HTR-8/SVneo (cell line): ENCODE measurements around the gene UNKL.
A peak's percentile ranks its signal among the peaks of the same experiment; 100 is the strongest.

Experiments used
- DNase-seq: peaks from one replicate; pipeline ENCODE4 v3.0.0; 2011; ENCODE audit warnings: low spot score, mixed read lengths; ENCODE audit not compliant: insufficient read length
- FAIRE-seq: peaks from 2 replicates; lab custom pipeline; 2011; peaks lifted over from hg19 to GRCh38; lab: Jason Lieb, UNC

UNKL gene

GRCh38 chr16:1380195-1380594 lies 34.3 kb downstream of the UNKL start:
- FAIRE-seq (no peak), DNase-seq (no peak)

GRCh38 chr16:1379304-1380076 lies 35.0 kb downstream of the UNKL start:
- FAIRE-seq (peak; percentile 94), DNase-seq (peak; percentile 63)

- DNase-seq (peak; percentile 74), FAIRE-seq (peak; percentile 91)
These were observed 35.6 kb downstream of the UNKL start for GRCh38 chr16:1378804-1379303.

DNA sequence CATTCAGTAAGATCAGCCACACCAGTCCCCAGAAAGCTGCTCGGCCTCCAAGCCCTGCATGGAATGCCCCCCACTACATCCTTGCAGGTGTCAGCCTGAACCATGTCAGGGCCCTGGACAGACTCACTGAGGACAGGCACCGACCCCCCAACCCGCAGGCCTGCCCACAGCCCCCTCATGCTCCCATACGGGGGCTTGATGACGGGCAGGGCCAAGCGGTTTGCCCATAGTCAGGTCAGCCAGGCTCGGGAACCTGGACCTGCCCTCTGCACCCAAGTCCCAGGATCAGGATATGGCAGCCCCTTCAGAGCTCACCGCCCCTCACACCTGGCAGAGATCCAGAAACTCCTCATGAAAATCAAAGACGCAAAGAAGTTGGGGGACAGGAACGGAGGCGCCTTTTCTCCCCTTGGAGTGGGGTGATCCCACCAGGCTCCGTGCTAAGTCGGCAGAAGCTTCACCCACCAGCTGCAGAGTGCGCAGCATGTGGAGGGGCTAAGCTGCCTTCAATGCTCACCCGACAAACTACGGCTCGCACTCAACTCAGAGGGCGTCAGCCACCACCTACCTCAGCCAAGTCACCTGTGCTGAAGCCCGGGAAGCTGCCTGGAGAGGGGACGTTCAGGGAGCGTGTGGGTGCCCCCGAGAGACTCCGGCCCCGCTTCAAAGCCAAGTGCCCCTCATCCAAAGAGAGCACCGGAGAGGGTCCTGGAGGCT lies 36.3 kb downstream of the UNKL start:
- FAIRE-seq (peak; percentile 46), DNase-seq (no peak)

GRCh38 chr16:1377406-1378010 lies 37.0 kb downstream of the UNKL start:
- FAIRE-seq = no peak
- no peak for DNase-seq

DNA sequence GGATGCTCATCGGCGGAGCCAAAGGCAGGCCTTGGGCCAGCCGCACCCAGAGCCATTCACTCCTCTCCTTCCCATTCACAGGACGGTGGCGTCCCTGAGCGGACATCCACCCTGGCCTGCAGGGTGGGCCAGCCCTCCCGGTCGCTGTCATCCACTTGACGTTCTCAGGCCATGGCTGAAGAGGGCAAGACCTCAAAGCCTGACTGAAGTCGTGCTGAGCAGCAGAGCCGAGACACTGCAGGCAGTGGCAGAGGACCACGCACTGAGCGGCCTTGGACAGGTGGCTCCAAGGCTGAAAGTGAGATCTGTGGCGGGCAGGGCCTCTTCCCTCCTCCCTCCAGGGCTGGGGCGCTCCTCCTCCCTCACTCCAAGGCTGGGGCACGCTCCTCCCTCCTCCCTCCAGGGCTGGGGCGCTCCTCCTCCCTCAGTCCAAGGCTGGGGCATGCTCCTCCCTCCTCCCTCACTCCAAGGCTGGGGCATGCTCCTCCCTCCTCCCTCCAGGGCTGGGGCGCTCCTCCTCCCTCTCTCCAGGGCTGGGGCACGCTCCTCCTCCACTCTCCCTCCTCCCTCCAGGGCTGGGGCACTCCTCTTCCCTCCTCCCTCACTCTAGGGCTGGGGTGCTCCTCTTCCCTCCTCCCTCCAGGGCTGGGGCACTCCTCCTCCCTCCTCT lies 38.6 kb downstream of the UNKL start:
- FAIRE-seq = no peak
- DNase-seq = no peak

DNA sequence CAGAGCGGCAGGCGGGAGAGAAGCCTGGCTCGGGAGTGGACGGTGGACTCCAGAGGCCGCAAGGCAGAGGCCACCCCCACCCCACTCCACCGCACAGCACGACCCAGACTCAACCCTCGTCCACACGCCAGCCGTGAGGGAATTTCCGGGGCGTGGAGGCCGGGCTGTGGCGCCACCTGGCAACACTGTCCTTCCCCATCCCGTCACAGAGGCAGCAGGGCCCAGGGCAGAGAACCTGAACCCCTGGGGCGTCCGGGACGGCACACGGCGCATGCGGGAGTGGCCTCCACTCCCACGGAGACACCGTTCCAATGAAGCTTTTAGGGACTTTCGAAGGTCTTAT lies 39.2 kb downstream of the UNKL start:
- no peak for FAIRE-seq
- no peak for DNase-seq

DNA sequence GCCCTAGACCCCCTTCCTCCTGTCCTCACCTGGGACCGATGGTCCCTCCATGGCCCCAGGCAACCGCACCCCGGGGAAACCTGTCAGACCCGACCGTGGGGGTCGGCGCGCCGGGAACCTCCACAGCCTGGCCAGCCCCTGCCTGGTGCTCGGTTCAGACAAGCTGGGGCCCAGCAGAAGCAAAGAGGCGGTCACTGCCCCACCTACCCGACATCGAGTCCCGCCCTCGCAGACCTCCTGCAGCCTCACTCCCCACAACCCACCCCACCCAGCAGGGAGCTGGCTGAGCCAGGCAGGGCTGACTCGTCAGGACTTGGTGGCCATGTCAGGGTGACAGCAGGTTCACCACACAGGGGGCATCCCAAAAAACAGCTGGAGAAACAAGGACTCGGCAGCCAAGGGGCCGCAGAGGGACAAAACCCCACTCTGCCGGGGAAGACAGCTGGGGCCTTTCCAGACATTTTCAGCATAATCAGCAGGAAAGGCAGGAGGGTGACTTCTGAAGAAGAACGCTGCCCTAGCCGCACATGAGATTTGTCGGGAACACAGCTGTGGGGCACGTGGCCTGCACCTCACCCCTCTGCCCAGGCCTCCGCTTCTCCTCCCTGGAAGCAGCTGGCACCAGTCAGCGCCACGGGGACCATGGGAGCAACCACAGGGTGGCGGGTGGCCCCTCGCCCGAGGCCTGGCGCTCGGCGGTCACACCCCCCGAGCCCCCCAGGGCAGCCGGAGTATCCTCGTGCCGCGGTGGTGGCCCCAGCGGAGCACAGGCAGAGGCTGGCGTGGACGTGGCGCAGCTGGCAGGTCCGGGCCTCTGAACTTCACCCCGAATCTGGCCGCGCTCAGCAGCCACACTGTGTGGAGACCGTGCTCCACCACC lies 39.8 kb downstream of the UNKL start:
- FAIRE-seq (no peak), DNase-seq (no peak)

GRCh38 chr16:1372292-1372950 lies 42.1 kb downstream of the UNKL start:
- FAIRE-seq = no peak
- DNase-seq = no peak

DNA sequence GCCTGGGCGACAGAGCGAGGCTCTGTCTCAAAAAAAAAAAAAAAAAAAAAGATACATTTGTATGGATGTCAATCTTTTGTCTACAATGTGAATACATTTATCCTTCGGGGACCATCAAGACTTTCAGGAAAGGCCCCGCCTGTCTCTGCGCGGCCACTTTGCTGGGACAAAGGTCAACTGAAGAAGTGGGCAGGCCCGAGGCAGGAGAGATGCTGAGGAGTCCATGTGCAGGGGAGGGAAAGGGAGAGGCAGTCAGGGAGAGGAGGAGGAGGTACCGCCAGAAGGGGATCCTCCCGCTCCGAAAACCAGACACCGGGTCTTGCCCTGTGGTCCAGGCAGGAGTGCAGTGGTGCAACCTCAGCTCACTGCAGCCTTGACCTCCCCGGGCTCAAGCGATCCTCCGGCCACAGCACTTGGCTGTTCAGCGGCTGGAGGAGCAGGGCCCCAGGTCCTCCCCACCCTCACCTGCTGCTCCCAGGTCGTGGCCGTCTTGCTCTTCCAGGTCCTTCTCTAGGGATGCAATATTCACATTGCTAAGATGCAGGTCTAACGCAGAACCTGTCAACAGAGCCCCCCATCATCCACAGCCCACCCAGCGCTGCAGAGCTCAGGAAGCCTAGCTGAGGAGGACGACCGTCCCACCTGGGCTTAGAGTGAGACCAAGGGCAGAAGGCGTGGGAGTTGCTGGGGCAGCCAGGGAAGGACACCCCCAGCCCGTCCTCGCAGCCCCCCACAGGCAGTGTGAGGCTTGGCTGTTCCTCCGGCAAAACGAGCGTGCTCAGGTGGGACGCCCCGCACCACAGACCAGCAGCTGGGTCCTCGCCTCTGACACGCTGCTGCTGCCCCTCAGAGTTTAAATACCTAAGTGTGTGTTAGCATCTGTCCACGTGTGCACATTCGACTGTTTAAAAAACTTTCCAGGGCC lies 43.2 kb downstream of the UNKL start:
- DNase-seq (no peak), FAIRE-seq (no peak)

DNA sequence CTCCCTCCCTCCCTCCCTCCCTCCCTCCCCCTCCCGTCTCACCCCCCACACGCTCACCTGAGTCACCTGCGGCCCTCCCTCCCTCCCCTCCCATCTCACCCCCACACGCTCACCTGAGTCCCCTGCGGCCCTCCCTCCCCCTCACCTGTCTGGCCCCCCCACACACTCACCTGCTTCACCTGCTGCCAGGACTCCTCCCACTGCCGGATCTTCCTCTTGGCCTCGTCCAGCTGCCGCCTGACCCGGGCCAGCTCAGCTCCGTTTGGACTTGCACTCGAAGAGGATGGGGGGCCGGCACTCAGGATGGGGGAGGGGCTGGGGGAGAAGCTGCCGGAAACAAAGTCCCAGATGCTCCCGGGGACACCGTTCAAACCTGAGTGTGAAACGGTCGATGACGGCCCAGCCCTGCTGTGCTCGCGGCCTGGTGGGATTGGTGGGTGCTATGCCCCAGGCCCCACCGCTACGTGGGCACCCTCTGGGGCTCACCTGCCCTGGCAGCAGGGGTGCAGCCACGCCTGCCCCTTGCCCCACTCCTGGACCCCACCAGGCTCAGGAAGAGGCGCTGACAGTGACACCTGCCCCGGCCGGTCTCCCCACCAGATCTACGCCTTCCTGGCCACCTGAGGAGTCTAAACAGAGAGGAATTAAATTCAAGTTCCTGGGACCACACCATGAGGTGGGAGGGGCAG lies 46.9 kb downstream of the UNKL start:
- FAIRE-seq (no peak), DNase-seq (no peak)

GRCh38 chr16:1366712-1367299 lies 47.7 kb downstream of the UNKL start:
- DNase-seq (no peak), FAIRE-seq (no peak)

GRCh38 chr16:1366060-1366711 lies 48.3 kb downstream of the UNKL start:
- FAIRE-seq (no peak), DNase-seq (no peak)

- no peak for DNase-seq
- FAIRE-seq = no peak
These were observed 50.0 kb downstream of the UNKL start for GRCh38 chr16:1364510-1364909.

- no peak for FAIRE-seq
- DNase-seq = peak; percentile 65
These were observed 50.9 kb downstream of the UNKL start for GRCh38 chr16:1363501-1364041.

GRCh38 chr16:1362807-1363206 lies 51.7 kb downstream of the UNKL start:
- no peak for DNase-seq
- no peak for FAIRE-seq
